ENCODE results near the gene TNRC6C. TPM values are rescaled to one million over a fixed set of nuclear protein-coding genes. Genes with fewer than 3 reads are reported as not detected.

Gene TNRC6C
- total and polyA plus RNA-seq, 7 donors: 0.92 to 22.1 (median 6.3) TPM

GRCh38 chr17:78051186-78051972 lies 92.9 kb downstream of the TNRC6C start:
- TF ChIP-seq, protein P1, sequence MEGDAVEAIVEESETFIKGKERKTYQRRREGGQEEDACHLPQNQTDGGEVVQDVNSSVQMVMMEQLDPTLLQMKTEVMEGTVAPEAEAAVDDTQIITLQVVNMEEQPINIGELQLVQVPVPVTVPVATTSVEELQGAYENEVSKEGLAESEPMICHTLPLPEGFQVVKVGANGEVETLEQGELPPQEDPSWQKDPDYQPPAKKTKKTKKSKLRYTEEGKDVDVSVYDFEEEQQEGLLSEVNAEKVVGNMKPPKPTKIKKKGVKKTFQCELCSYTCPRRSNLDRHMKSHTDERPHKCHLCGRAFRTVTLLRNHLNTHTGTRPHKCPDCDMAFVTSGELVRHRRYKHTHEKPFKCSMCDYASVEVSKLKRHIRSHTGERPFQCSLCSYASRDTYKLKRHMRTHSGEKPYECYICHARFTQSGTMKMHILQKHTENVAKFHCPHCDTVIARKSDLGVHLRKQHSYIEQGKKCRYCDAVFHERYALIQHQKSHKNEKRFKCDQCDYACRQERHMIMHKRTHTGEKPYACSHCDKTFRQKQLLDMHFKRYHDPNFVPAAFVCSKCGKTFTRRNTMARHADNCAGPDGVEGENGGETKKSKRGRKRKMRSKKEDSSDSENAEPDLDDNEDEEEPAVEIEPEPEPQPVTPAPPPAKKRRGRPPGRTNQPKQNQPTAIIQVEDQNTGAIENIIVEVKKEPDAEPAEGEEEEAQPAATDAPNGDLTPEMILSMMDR (IDR thresholded peaks at IDR 0.05): no peak
- TF ChIP-seq POLR2A (IDR thresholded peaks at IDR 0.05): no peak
- no peak for TF ChIP-seq POLR2AphosphoS5 (IDR thresholded peaks at IDR 0.05)
- no peak for TF ChIP-seq EP300 (IDR thresholded peaks at IDR 0.05)
- 94 to 95% methylated on average over 19 of the region's 19 CpGs for WGBS, 2 donors
- DNase-seq: no peak
- no peaks in the 10 kb centered on the region for H3K4me1 ChIP-seq
- no peaks in the 10 kb centered on the region for H3K9me3 ChIP-seq
- peaks cover 8 to 67% (median 33%) of the 10 kb centered on the region in 4 donors for H3K36me3 ChIP-seq
- intact Hi-C loops (cut with DNase I): no loop called here
- no peak overlapping the region for H3K4me3 ChIP-seq
- H3K27me3 ChIP-seq: no peaks in the 10 kb centered on the region
- no peak overlapping the region for H3K27ac ChIP-seq

DNA sequence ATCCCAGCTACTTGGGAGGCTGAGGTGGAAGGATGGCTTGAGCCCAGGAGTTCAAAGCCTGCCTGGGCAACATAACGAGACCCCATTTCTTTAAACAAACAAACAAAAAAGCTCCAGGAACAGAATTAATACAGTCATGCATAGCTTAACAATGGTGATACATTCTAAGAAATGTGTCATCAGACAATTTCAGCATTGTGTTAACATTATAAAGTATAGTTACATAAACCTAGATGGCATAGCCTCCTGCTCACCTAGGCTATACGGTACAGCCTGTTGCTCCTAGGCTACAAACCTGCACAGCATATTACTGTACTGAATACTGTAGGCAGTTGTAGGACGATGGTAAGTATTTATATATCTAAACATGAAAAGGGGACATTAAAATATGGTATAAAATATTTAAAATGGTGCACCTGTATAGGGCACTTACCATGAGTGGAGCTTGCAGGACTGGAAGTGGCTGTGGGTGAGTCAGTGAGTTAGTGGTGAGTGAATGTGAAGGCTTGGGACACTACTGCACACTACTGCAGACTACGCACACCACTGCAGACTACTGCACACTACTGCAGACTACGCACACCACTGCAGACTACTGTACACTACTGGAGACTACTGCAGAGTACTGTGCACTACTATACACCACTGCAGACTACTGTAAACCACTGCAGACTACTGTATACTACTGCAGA lies 95.4 kb downstream of the TNRC6C start:
- TF ChIP-seq POLR2A (IDR thresholded peaks at IDR 0.05): no peak
- TF ChIP-seq, protein P1 (IDR thresholded peaks at IDR 0.05): no peak
- TF ChIP-seq EP300 (IDR thresholded peaks at IDR 0.05): no peak
- TF ChIP-seq POLR2AphosphoS5 (IDR thresholded peaks at IDR 0.05): no peak
- Histone ChIP-seq H3K4me3 (no peak overlapping the region), H3K27ac (no peak overlapping the region), H3K27me3 (no peaks in the 10 kb centered on the region), H3K36me3 (peaks cover 6 to 60% (median 30%) of the 10 kb centered on the region in 4 donors), H3K9me3 (no peaks in the 10 kb centered on the region), H3K4me1 (peaks cover 0 to 8% (median 3%) of the 10 kb centered on the region in 4 donors)
- 77 to 87% methylated on average over 5 of the region's 5 CpGs for WGBS, 2 donors
- no peak for DNase-seq
- intact Hi-C loops (cut with DNase I): no loop called here

DNA sequence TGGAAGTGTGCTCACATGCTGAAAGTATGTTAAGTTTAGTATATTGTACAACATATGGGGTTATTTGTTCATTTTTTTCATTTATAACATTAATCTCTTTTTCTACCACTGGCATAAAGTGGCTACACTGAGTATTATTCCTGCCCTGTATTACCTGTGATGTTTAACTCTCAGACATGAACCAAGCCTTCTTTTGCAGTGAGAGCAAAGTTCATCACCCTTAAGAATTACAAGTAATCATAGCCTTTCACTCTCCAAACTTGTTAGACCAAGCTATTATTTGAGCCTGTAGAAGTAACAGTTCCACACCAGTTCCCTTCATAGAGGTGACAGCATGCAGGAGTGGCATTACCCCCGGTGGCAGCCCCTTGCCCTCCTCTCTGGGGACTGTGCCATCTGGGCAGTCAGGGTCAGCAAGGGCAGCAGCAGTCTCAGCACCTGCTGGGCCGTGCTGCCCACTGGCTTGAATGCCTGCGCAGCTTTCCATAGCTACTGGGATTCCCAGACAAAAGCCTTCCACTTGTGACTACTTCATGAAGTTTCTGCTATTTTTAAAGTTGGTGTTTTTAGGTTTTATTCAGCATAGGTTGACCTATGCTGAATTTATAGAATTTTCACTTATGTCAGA lies 98.7 kb downstream of the TNRC6C start:
- Histone ChIP-seq H3K27ac (no peak overlapping the region), H3K4me1 (peaks cover 0 to 13% (median 3%) of the 10 kb centered on the region in 4 donors), H3K9me3 (no peaks in the 10 kb centered on the region), H3K27me3 (no peaks in the 10 kb centered on the region), H3K4me3 (no peak overlapping the region), H3K36me3 (peaks cover 0 to 28% (median 10%) of the 10 kb centered on the region in 4 donors)
- 57 to 81% methylated on average over 3 of the region's 3 CpGs for WGBS, 2 donors
- intact Hi-C loops (cut with DNase I): no loop called here
- no peak for DNase-seq
- TF ChIP-seq POLR2AphosphoS5 (IDR thresholded peaks at IDR 0.05): no peak
- no peak for TF ChIP-seq EP300 (IDR thresholded peaks at IDR 0.05)
- TF ChIP-seq, protein P1 (IDR thresholded peaks at IDR 0.05): no peak
- no peak for TF ChIP-seq POLR2A (IDR thresholded peaks at IDR 0.05)

DNA sequence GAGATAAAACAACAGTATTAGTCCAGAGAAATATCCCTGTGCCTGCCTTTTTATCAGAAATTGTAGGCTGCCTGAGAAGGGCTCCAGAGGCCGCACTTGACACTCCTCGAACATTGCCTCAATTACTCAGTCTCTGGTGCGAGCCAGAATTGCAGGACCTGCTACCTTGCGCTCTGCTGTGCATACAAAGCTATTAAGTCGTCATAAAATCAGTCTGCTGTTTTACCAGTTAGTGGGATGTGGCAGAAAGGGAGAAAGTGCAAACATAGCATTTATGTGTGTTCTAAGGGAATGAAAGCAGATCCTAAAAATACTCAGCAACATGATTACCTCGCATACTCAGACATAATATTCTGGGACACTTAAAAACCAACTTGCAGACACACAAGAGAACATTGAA lies 99.5 kb downstream of the TNRC6C start:
- intact Hi-C loops (cut with DNase I): no loop called here
- peaks cover 0 to 13% (median 3%) of the 10 kb centered on the region in 4 donors for H3K4me1 ChIP-seq
- no peaks in the 10 kb centered on the region for H3K9me3 ChIP-seq
- H3K4me3 ChIP-seq: no peak overlapping the region
- peak overlapping the region in 1 of 4 donors; percentile 42 for H3K27ac ChIP-seq
- no peaks in the 10 kb centered on the region for H3K27me3 ChIP-seq
- H3K36me3 ChIP-seq: peaks cover 0 to 20% (median 9%) of the 10 kb centered on the region in 4 donors
- 27 to 69% methylated on average over 6 of the region's 6 CpGs for WGBS, 2 donors
- TF ChIP-seq POLR2A (IDR thresholded peaks at IDR 0.05): no peak
- TF ChIP-seq, protein P1 (IDR thresholded peaks at IDR 0.05): no peak
- TF ChIP-seq POLR2AphosphoS5 (IDR thresholded peaks at IDR 0.05): no peak
- no peak for TF ChIP-seq EP300 (IDR thresholded peaks at IDR 0.05)
- DNase-seq: no peak

All from sigmoid colon (tissue), 7 donors.